HepG2 (cell line): ENCODE results near the gene JAZF1. TPM values are rescaled to one million over a fixed set of nuclear protein-coding genes. Genes with fewer than 3 reads are reported as not detected.

Experiments used
- ATAC-seq: fragments of 200-7000 bp; cut with Tn5 transposase; 3 replicates; pipeline ENCODE4 v1.9.1; 2020; ENCODE audit warnings: mild to moderate bottlenecking, moderate library complexity
- BruUV-seq: library from RNA; stranded (reverse); fragments of 400-500 nt; replicated peaks from 2 replicates; lab custom pipeline; 2021; lab: Mats Ljungman, UMichigan
- CTCF ChIA-PET: fragments of 300-600 bp; formaldehyde crosslinking; extraction: SDS; loops from one replicate; lab custom pipeline; 2021; ENCODE audit warnings: low total read pairs, inconsistent platforms, low intra/inter-chr PET ratio; lab: Yijun Ruan, JAX
- POLR2A ChIA-PET: fragments of 350-600 bp; sonication (Branson Sonifier 250); formaldehyde crosslinking; loops from one replicate; lab custom pipeline; 2020; ENCODE audit warnings: antibody characterized with exemption, inconsistent platforms; lab: Yijun Ruan, JAX
- DNase-seq: peaks from one replicate; pipeline ENCODE4 v3.0.0-alpha.2; 2015; ENCODE audit warnings: low spot score
- FAIRE-seq: peaks from 3 replicates; lab custom pipeline; 2011; peaks lifted over from hg19 to GRCh38; lab: Jason Lieb, UNC
- H2AFZ ChIP-seq: one replicate; pipeline ENCODE4 v1.6.1; 2011; ENCODE audit warnings: low read length, inconsistent platforms
- H3K27ac ChIP-seq: fragments of 300-600 bp; 3 replicates; pipeline ENCODE4 v1.8.0; 2011; ENCODE audit warnings: mixed run types, mild to moderate bottlenecking, mixed read lengths, low read length, inconsistent platforms; ENCODE audit not compliant: insufficient read depth; ENCODE audit errors: extremely low read length
- H3K27me3 ChIP-seq, 2 experiments: fragments of 200-600 bp in 1 of 2; 2 replicates in 1 of 2; 3 replicates in 1 of 2; pipeline versions ENCODE4 v1.6.0 to v1.8.0; 2011; ENCODE audit warnings: low read length in 2 of 2, mild to moderate bottlenecking in 2 of 2, moderate library complexity in 2 of 2, inconsistent platforms in 1 of 2; ENCODE audit not compliant: insufficient read depth in 2 of 2, control insufficient read depth in 1 of 2
- H3K36me3 ChIP-seq, 2 experiments: fragments of 200-600 bp in 1 of 2; replicated peaks in 1 of 2; 2 replicates in 1 of 2; 3 replicates in 1 of 2; pipeline versions ENCODE4 v1.5.1 to v1.8.0; 2011; ENCODE audit warnings: low read length in 2 of 2, inconsistent platforms in 1 of 2; ENCODE audit not compliant: insufficient read depth in 2 of 2, control insufficient read depth in 1 of 2
- H3K4me1 ChIP-seq: 2 replicates; pipeline ENCODE4 v1.5.1; 2012; ENCODE audit warnings: low read length, inconsistent platforms; ENCODE audit not compliant: insufficient read depth
- H3K4me2 ChIP-seq: 2 replicates; pipeline ENCODE4 v1.6.0; 2011; ENCODE audit warnings: low read depth, low read length, inconsistent platforms
- H3K4me3 ChIP-seq, 3 experiments: fragments of 200-600 bp in 1 of 3; sonication (generic), shearing (Covaris generic) in 1 of 3; replicated peaks in 1 of 3; 2 replicates each; pipeline ENCODE4 v1.5.1; 2011 to 2016; ENCODE audit warnings: low read length in 3 of 3, inconsistent platforms in 2 of 3, low read depth in 2 of 3, mild to moderate bottlenecking in 2 of 3, control low read depth in 1 of 3, mixed read lengths in 1 of 3; ENCODE audit not compliant: insufficient read depth in 1 of 3
- H3K79me2 ChIP-seq: one replicate; pipeline ENCODE4 v1.6.1; 2011; ENCODE audit warnings: low read length, inconsistent platforms; ENCODE audit not compliant: insufficient read depth
- H3K9ac ChIP-seq: 2 replicates; pipeline ENCODE4 v1.6.0; 2011; ENCODE audit warnings: mild to moderate bottlenecking, low read depth, low read length, inconsistent platforms; ENCODE audit not compliant: insufficient read depth
- H3K9me3 ChIP-seq: 2 replicates; pipeline ENCODE4 v1.5.1; 2012; ENCODE audit warnings: mild to moderate bottlenecking, low read length
- H4K20me1 ChIP-seq: 2 replicates; pipeline ENCODE4 v1.6.0; 2011; ENCODE audit warnings: inconsistent platforms, mild to moderate bottlenecking, low read length, moderate library complexity; ENCODE audit not compliant: insufficient read depth
- AFF4 ChIP-seq: sonication (generic); formaldehyde crosslinking; IDR thresholded peaks from 2 replicates; pipeline ENCODE4 v1.4.0; 2020; ENCODE audit warnings: missing genetic modification reagents
- ATF4 ChIP-seq, 2 experiments: fragments of 450-650 bp in 1 of 2; sonication (generic) in 1 of 2; formaldehyde crosslinking; IDR thresholded peaks; 2 replicates each; pipeline versions ENCODE4 v1.5.0 to v1.8.0; 2020 to 2022; ENCODE audit warnings: mild to moderate bottlenecking in 1 of 2, missing genetic modification reagents in 1 of 2
- DDIT3 ChIP-seq: sonication (generic); formaldehyde crosslinking; IDR thresholded peaks from 2 replicates; pipeline ENCODE4 v1.4.0; 2020; ENCODE audit warnings: mild to moderate bottlenecking, missing genetic modification reagents
- HMGXB3 ChIP-seq: sonication (generic); formaldehyde crosslinking; IDR thresholded peaks from 2 replicates; pipeline ENCODE4 v1.4.0; 2020; ENCODE audit warnings: missing genetic modification reagents, borderline replicate concordance
- KDM6A ChIP-seq: IDR thresholded peaks from 2 replicates; pipeline ENCODE4 v1.6.1; 2016; ENCODE audit warnings: low read depth
- NCOA5 ChIP-seq: sonication (generic); formaldehyde crosslinking; IDR thresholded peaks from 2 replicates; pipeline ENCODE4 v1.4.0; 2020; ENCODE audit warnings: missing genetic modification reagents
- ZXDC ChIP-seq: sonication (generic); formaldehyde crosslinking; IDR thresholded peaks from 2 replicates; pipeline ENCODE4 v1.5.0; 2020; ENCODE audit warnings: mild to moderate bottlenecking, missing genetic modification reagents
- WGBS: methylation state at CpG from one replicate; pipeline ENCODE4 v1.1.6; 2017; ENCODE audit warnings: low lambda C conversion rate; 5-methylcytosine and 5-hydroxymethylcytosine counted together
- in situ Hi-C: cut with HindIII; loops from 2 replicates; pipeline ENCODE4 v1.10.0; 2017; ENCODE audit warnings: low pct_unique_long_range_greater_than_20kb; ENCODE audit not compliant: extremely low pct_ligation_motif_present
- intact Hi-C: fragments of 100-400 bp; cut with micrococcal nuclease; formaldehyde crosslinking; loops from one replicate; pipeline ENCODE4 v1.10.0; 2022; ENCODE audit not compliant: unreplicated experiment
- polyA plus RNA-seq, 8 experiments: library from polyadenylated mRNA; depleted of rRNA in 3 of 8; stranded (reverse) in 7 of 8; unstranded in 1 of 8; fragments of >200 nt; fragmentation: Illumina TruSeq in 4 of 8; extraction: Trizol in 4 of 8; gene quantifications; 2 replicates each; pipeline versions ENCODE4 v1.2.1 to v1.2.3, GENCODE V29; 2011 to 2016; ENCODE audit warnings: low read depth in 4 of 8, missing spikeins in 1 of 8, mixed read lengths in 1 of 8; ENCODE audit not compliant: insufficient read depth in 1 of 8
- total RNA-seq, 5 experiments: library from RNA; depleted of rRNA; stranded (reverse); fragments of >200 nt; fragmentation: Illumina TruSeq; extraction: Trizol; gene quantifications; 2 replicates each; pipeline ENCODE4 v1.2.3, GENCODE V29; 2016; ENCODE audit warnings: low read depth in 1 of 5

JAZF1 gene
- total and polyA plus RNA-seq, 2 of the 13 experiments (the other 11 are each of a cell fraction or from before 2014, with no cell fraction given): not detected

GRCh38 chr7:28105234-28105633 lies 75.4 kb downstream of the JAZF1 start (continued):
- TF ChIP-seq DDIT3 (CRISPR knock-in tag) (no peak), ZXDC (no peak), NCOA5 (no peak), HMGXB3 (CRISPR knock-in tag) (no peak), KDM6A (no peak)

- Histone ChIP-seq H3K9me3 (no peaks in the 10 kb centered on the region), H3K4me1 (peaks cover 6% of the 10 kb centered on the region; the same call in 1 of the 2 replicates), H3K4me2 (no peak overlapping the region), H3K9ac (no peak overlapping the region), H3K36me3 (no peaks in the 10 kb centered on the region), H4K20me1 (no peaks in the 10 kb centered on the region), H2AFZ (no peak overlapping the region), H3K4me3 (no peak overlapping the region), H3K27me3 (peaks cover 0 to 1% of the 10 kb centered on the region in 2 experiments; a peak in 1 of 5 replicates), H3K79me2 (no peaks in the 10 kb centered on the region), H3K27ac (no peak overlapping the region)
- no peak for FAIRE-seq
- WGBS: 48% methylated on average over 4 of the region's 4 CpGs
- DNase-seq: no peak
- no TSS peak for BruUV-seq
- intact Hi-C loops (no loop called here), in situ Hi-C loops (no loop called here)
- ChIA-PET CTCF (no interaction called here), POLR2A (no interaction called here)
- no peak for ATAC-seq
- TF ChIP-seq ATF4 (CRISPR knock-in tag; IDR thresholded peaks at IDR 0.05) (no peak), AFF4 (CRISPR knock-in tag) (no peak)
Observed at GRCh38 chr7:28104811-28105210, 75.8 kb downstream of the JAZF1 start.
